Neuronal stem cell (in vitro differentiated cells): Measurements from ENCODE around the gene PKD1L1.

Experiments used
- DNase-seq: peaks from one replicate; pipeline ENCODE4 v3.0.0-alpha.2; 2013; ENCODE audit warnings: low spot score
- H2AFZ ChIP-seq: one replicate; pipeline ENCODE4 v1.6.1; 2013; ENCODE audit warnings: mild to moderate bottlenecking, low read length, inconsistent platforms
- H2AK5ac ChIP-seq: 2 replicates; pipeline ENCODE4 v1.6.1; 2013; ENCODE audit warnings: low read depth, mild to moderate bottlenecking, inconsistent platforms, low read length, moderate library complexity, mixed read lengths
- H2BK120ac ChIP-seq: 2 replicates; pipeline ENCODE4 v1.6.1; 2013; ENCODE audit warnings: low read depth, mild to moderate bottlenecking, inconsistent platforms, low read length, moderate library complexity, mixed read lengths
- H2BK12ac ChIP-seq: one replicate; pipeline ENCODE4 v1.6.1; 2013; ENCODE audit warnings: low read length, inconsistent platforms
- H2BK15ac ChIP-seq: 2 replicates; pipeline ENCODE4 v1.6.1; 2013; ENCODE audit warnings: mild to moderate bottlenecking, low read length, inconsistent platforms, mixed read lengths
- H2BK5ac ChIP-seq: one replicate; pipeline ENCODE4 v1.6.1; 2013; ENCODE audit warnings: inconsistent platforms, mild to moderate bottlenecking, low read length, moderate library complexity
- H3K14ac ChIP-seq: one replicate; pipeline ENCODE4 v1.6.1; 2013; ENCODE audit warnings: low read length, inconsistent platforms
- H3K18ac ChIP-seq: 2 replicates; pipeline ENCODE4 v1.6.1; 2013; ENCODE audit warnings: low read length, inconsistent platforms
- H3K23ac ChIP-seq: 2 replicates; pipeline ENCODE4 v1.6.1; 2013; ENCODE audit warnings: low read depth, mild to moderate bottlenecking, mixed read lengths, low read length, inconsistent platforms; ENCODE audit not compliant: poor library complexity
- H3K27ac ChIP-seq: replicated peaks from 3 replicates; pipeline ENCODE4 v1.5.1; 2013; ENCODE audit warnings: low read length, inconsistent platforms
- H3K27me3 ChIP-seq, 3 experiments: 2 replicates each; pipeline ENCODE4 v1.6.1; 2013; ENCODE audit warnings: low read length in 3 of 3, mild to moderate bottlenecking in 2 of 3, inconsistent platforms in 1 of 3, low read depth in 1 of 3, mixed read lengths in 1 of 3, moderate library complexity in 1 of 3; ENCODE audit not compliant: control insufficient read depth in 3 of 3, insufficient read depth in 3 of 3
- H3K36me3 ChIP-seq, 2 donors: replicated peaks in 1 of 2; 2 replicates each; pipeline ENCODE4 v1.6.1; 2013; ENCODE audit warnings: low read length in 2 of 2; ENCODE audit not compliant: control insufficient read depth in 2 of 2, insufficient read depth in 2 of 2
- H3K4ac ChIP-seq: 2 replicates; pipeline ENCODE4 v1.6.1; 2013; ENCODE audit warnings: inconsistent platforms, mild to moderate bottlenecking, low read length, moderate library complexity
- H3K4me1 ChIP-seq, 2 donors: 1 replicate in 1 of 2; 2 replicates in 1 of 2; pipeline ENCODE4 v1.6.1; 2013; ENCODE audit warnings: low read length in 2 of 2, low read depth in 1 of 2; ENCODE audit not compliant: control insufficient read depth in 2 of 2, insufficient read depth in 1 of 2
- H3K4me2 ChIP-seq: one replicate; pipeline ENCODE4 v1.6.1; 2013; ENCODE audit warnings: mild to moderate bottlenecking, low read length, inconsistent platforms; ENCODE audit not compliant: insufficient read depth, poor library complexity, severe bottlenecking
- H3K4me3 ChIP-seq, 2 donors: 2 replicates each; pipeline ENCODE4 v1.5.1; 2013; ENCODE audit warnings: low read length in 2 of 2, mild to moderate bottlenecking in 2 of 2, inconsistent platforms in 1 of 2, moderate library complexity in 1 of 2
- H3K79me1 ChIP-seq: one replicate; pipeline ENCODE4 v1.6.1; 2013; ENCODE audit warnings: low read depth, mild to moderate bottlenecking, inconsistent platforms, low read length, moderate library complexity
- H3K9ac ChIP-seq: one replicate; pipeline ENCODE4 v1.6.1; 2013; ENCODE audit warnings: mild to moderate bottlenecking, low read depth, low read length, inconsistent platforms; ENCODE audit not compliant: poor library complexity
- H3K9me3 ChIP-seq, 2 donors: replicated peaks in 1 of 2; 2 replicates each; pipeline versions ENCODE3 to v1.6.1; 2013; ENCODE audit warnings: low read length in 2 of 2, mild to moderate bottlenecking in 2 of 2, inconsistent platforms in 1 of 2, low read depth in 1 of 2, mixed read lengths in 1 of 2, moderate library complexity in 1 of 2; ENCODE audit not compliant: control insufficient read depth in 2 of 2, insufficient read depth in 1 of 2
- H4K8ac ChIP-seq: one replicate; pipeline ENCODE4 v1.6.1; 2013; ENCODE audit warnings: low read depth, mild to moderate bottlenecking, inconsistent platforms, low read length, moderate library complexity
- H4K91ac ChIP-seq: one replicate; pipeline ENCODE4 v1.6.1; 2013; ENCODE audit warnings: low read length, low read depth, mild to moderate bottlenecking, inconsistent platforms; ENCODE audit not compliant: poor library complexity
- WGBS, 2 donors: extraction: QIAGEN DNeasy Blood & Tissue Kit; methylation state at CpG; one replicate each; pipeline ENCODE4 v1.1.7; 2013; ENCODE audit warnings: missing lambda C conversion rate in 2 of 2, mixed read lengths in 1 of 2; ENCODE audit not compliant: insufficient read length in 2 of 2, insufficient replicate concordance in 1 of 2; ENCODE audit errors: extremely low coverage in 2 of 2; 5-methylcytosine and 5-hydroxymethylcytosine counted together

The PKD1L1 gene

GRCh38 chr7:47843291-47843690 lies 105.0 kb downstream of the PKD1L1 start:
- peaks cover 0 to 2% of the 10 kb centered on the region in 2 donors for H3K4me1 ChIP-seq
- no peak overlapping the region for H2AFZ ChIP-seq
- DNase-seq: no peak
- H3K18ac ChIP-seq: no peak overlapping the region
- no peak overlapping the region for H3K14ac ChIP-seq
- WGBS, 2 donors: no CpG with 5 or more reads among the region's 2 CpGs
- no peak overlapping the region for H2BK12ac ChIP-seq
- H2BK5ac ChIP-seq: no peak overlapping the region
- no peak overlapping the region for H3K4me3 ChIP-seq
- no peaks in the 10 kb centered on the region for H3K36me3 ChIP-seq
- H2BK15ac ChIP-seq: no peak overlapping the region
- H3K9me3 ChIP-seq: no peaks in the 10 kb centered on the region
- no peak overlapping the region for H3K9ac ChIP-seq
- no peak overlapping the region for H2AK5ac ChIP-seq
- H3K4ac ChIP-seq: no peak overlapping the region
- no peak overlapping the region for H3K4me2 ChIP-seq
- no peak overlapping the region for H3K27ac ChIP-seq
- H3K79me1 ChIP-seq: no peaks in the 10 kb centered on the region
- peaks cover 0 to 21% (median 0%) of the 10 kb centered on the region in 3 experiments for H3K27me3 ChIP-seq
- no peak overlapping the region for H2BK120ac ChIP-seq
- H3K23ac ChIP-seq: no peak overlapping the region
- H4K91ac ChIP-seq: no peak overlapping the region
- no peak overlapping the region for H4K8ac ChIP-seq

- no CpG with 5 or more reads among the region's 16 CpGs for WGBS, 2 donors
- Histone ChIP-seq H3K18ac (peak overlapping the region; percentile 44), H3K9me3 (no peaks in the 10 kb centered on the region), H2BK15ac (peak overlapping the region; percentile 62), H3K36me3 (no peaks in the 10 kb centered on the region), H3K23ac (peak overlapping the region; percentile 37), H3K27ac (no peak overlapping the region), H3K4ac (peak overlapping the region; percentile 6), H2BK12ac (no peak overlapping the region), H3K14ac (peak overlapping the region; percentile 27), H3K4me2 (no peak overlapping the region), H3K9ac (no peak overlapping the region), H2AFZ (no peak overlapping the region), H2BK120ac (no peak overlapping the region), H3K4me3 (peak overlapping the region in 1 of 2 donors; percentile 41), H3K4me1 (peaks cover 0 to 2% of the 10 kb centered on the region in 2 donors), H2BK5ac (no peak overlapping the region), H3K27me3 (peaks cover 0 to 21% (median 0%) of the 10 kb centered on the region in 3 experiments), H3K79me1 (no peaks in the 10 kb centered on the region), H4K8ac (no peak overlapping the region), H4K91ac (peak overlapping the region; percentile 66), H2AK5ac (peak overlapping the region; percentile 91)
- DNase-seq: no peak
Measured at GRCh38 chr7:47839381-47839780, 108.9 kb downstream of the PKD1L1 start.

DNA sequence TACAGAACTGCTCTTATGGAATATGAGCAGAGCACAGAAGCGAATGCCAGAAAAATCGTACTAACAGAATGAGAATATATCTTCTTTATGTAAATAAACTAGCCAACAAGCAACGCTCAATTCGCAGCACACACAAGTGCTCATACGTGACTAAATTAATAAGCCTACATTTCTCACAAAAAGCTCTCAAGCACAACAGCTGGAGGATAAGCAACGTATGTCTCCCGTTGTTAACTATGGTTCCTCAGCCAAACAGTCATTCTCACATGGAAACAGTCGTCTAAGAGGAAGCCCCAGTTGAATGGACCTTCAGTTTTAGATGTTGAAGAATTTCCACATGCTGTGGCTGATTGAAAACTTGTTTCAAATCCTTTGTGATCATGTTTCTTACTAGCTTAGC lies 110.4 kb downstream of the PKD1L1 start:
- Histone ChIP-seq H3K36me3 (no peaks in the 10 kb centered on the region), H4K91ac (no peak overlapping the region), H3K27me3 (peaks cover 0 to 17% (median 0%) of the 10 kb centered on the region in 3 experiments), H2BK120ac (no peak overlapping the region), H3K9me3 (no peaks in the 10 kb centered on the region), H3K14ac (no peak overlapping the region), H3K18ac (no peak overlapping the region), H2BK15ac (no peak overlapping the region), H3K4ac (no peak overlapping the region), H3K4me3 (no peak overlapping the region), H2AFZ (no peak overlapping the region), H3K4me2 (no peak overlapping the region), H3K4me1 (peaks cover 0 to 2% of the 10 kb centered on the region in 2 donors), H3K23ac (no peak overlapping the region), H2BK5ac (no peak overlapping the region), H2AK5ac (no peak overlapping the region), H4K8ac (no peak overlapping the region), H3K9ac (no peak overlapping the region), H2BK12ac (no peak overlapping the region), H3K79me1 (no peaks in the 10 kb centered on the region), H3K27ac (no peak overlapping the region)
- no CpG with 5 or more reads among the region's 8 CpGs for WGBS, 2 donors
- DNase-seq: no peak

DNA sequence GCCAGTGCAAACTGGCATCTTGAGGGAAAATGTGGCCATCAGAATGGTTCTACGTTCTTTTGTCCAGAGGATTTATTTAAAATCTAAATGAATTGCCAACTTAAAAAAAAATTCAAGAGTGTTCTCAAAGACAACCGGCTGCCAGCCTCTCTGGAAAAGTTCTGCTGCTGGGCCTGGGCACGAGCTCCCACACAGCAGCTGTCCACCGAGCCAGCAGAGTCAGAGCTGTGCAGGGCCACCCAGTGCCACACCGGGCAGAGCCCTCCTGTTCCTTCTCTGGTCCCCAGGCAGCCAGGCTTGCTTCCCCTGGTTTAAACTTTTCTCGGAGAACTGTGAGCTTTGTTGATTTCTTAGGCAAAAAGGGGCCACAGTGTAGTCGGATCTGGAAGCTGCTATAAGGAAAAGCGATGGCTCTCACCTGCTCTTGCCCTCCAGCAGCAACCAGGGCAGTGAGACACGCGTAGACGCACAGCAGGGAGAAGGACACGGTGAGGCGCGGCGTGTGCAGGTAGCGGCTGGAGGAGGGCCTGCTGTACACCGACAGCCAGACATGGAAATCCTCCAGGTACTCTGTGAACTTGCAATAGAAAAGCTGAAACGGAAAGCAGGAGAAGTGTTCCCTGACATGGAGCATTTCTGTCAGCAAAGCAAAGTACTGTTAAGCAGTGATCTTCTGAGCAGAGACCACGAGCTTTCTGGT lies 111.6 kb downstream of the PKD1L1 start:
- DNase-seq: no peak
- H2BK120ac ChIP-seq: no peak overlapping the region
- H3K27me3 ChIP-seq: peaks cover 0 to 8% (median 0%) of the 10 kb centered on the region in 3 experiments
- no peak overlapping the region for H4K91ac ChIP-seq
- H3K9me3 ChIP-seq: no peaks in the 10 kb centered on the region
- no peak overlapping the region for H2BK15ac ChIP-seq
- H2AFZ ChIP-seq: no peak overlapping the region
- H3K27ac ChIP-seq: no peak overlapping the region
- no peak overlapping the region for H2AK5ac ChIP-seq
- no peak overlapping the region for H3K23ac ChIP-seq
- no peak overlapping the region for H4K8ac ChIP-seq
- no peaks in the 10 kb centered on the region for H3K36me3 ChIP-seq
- H3K4me3 ChIP-seq: no peak overlapping the region
- no peak overlapping the region for H3K4ac ChIP-seq
- no peak overlapping the region for H2BK12ac ChIP-seq
- no peak overlapping the region for H3K18ac ChIP-seq
- peak overlapping the region; percentile 31 for H3K14ac ChIP-seq
- no CpG with 5 or more reads among the region's 19 CpGs for WGBS, 2 donors
- no peaks in the 10 kb centered on the region for H3K79me1 ChIP-seq
- H3K9ac ChIP-seq: no peak overlapping the region
- H3K4me2 ChIP-seq: no peak overlapping the region
- peaks cover 0 to 2% of the 10 kb centered on the region in 2 donors for H3K4me1 ChIP-seq
- H2BK5ac ChIP-seq: no peak overlapping the region
